PC-3 (cell line): ENCODE results near the gene METTL1.

ENCODE experiments used
- EZH2 ChIP-seq: fragments of 300-600 bp; sonication (generic); IDR thresholded peaks from one replicate; pipeline ENCODE4 v1.6.1; 2017; ENCODE audit warnings: antibody characterized with exemption, mild to moderate bottlenecking, low read length; ENCODE audit not compliant: unreplicated experiment
- TF ChIP-seq, protein P1 (sequence below): fragments of 300-600 bp; sonication (generic); conservative IDR thresholded peaks from 2 replicates; pipeline ENCODE4 v1.5.1; 2017; ENCODE audit warnings: antibody characterized with exemption, low read depth, mild to moderate bottlenecking, low read length

DNA sequence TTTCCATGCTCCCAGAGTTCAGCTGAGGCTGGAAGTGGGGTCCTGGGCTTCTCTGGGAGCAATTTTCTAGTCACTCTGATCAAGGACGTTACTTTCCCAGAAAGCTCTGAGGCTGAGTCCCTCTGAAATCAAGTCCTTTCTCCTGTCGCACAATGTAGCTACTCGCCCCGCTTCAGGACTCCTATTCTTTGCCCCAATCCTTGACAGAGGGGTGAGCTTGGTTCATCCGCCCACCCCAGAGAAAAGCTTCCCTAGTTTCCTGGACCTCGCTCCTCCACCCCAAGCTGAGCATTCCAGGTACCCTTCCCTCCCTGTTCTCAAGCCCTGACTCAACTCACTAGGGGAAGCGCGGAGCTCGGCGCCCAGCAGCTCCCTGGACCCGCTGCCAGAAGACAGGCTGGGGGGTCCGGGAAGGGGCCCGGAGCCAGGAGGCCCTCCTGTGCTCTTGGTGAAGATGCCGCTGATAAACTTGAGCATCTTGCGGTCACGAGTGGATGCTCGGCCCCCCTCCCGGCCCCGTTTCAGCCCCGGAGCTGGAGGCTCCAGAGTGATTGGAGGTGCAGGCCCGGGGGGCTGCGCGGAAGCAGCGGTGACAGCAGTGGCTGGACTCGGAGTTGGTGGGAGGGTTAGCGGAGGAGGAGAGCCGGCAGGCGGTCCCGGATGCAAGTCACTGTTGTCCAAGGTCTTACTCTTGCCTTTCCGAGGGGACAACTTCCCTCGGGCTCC is 35.0 kb downstream of the METTL1 start:
- TF ChIP-seq, protein P1, sequence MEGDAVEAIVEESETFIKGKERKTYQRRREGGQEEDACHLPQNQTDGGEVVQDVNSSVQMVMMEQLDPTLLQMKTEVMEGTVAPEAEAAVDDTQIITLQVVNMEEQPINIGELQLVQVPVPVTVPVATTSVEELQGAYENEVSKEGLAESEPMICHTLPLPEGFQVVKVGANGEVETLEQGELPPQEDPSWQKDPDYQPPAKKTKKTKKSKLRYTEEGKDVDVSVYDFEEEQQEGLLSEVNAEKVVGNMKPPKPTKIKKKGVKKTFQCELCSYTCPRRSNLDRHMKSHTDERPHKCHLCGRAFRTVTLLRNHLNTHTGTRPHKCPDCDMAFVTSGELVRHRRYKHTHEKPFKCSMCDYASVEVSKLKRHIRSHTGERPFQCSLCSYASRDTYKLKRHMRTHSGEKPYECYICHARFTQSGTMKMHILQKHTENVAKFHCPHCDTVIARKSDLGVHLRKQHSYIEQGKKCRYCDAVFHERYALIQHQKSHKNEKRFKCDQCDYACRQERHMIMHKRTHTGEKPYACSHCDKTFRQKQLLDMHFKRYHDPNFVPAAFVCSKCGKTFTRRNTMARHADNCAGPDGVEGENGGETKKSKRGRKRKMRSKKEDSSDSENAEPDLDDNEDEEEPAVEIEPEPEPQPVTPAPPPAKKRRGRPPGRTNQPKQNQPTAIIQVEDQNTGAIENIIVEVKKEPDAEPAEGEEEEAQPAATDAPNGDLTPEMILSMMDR: no peak
- TF ChIP-seq EZH2: no peak
